PC-3 (cell line): ENCODE measurements around the gene SCLY. TPM values are rescaled to one million over a fixed set of nuclear protein-coding genes. Genes with fewer than 3 reads are reported as not detected.

Experiments
- ATAC-seq: fragments of 200-7000 bp; cut with Tn5 transposase; 2 replicates; pipeline ENCODE4 v1.9.1; 2020; ENCODE audit warnings: mild to moderate bottlenecking, moderate library complexity
- BruUV-seq: library from RNA; stranded (reverse); fragments of 400-500 nt; replicated peaks from 2 replicates; lab custom pipeline; 2021; lab: Mats Ljungman, UMichigan
- CTCF ChIA-PET: fragments of 300-600 bp; sonication (Branson Sonifier 250); formaldehyde crosslinking; loops from one replicate; lab custom pipeline; 2022; ENCODE audit warnings: antibody characterized with exemption; lab: Charles Lee
- POLR2A ChIA-PET: fragments of 300-600 bp; sonication (Branson Sonifier 250); formaldehyde crosslinking; loops from one replicate; lab custom pipeline; 2022; ENCODE audit warnings: antibody characterized with exemption; ENCODE audit not compliant: unreplicated experiment; lab: Charles Lee
- DNase-seq: peaks from one replicate; pipeline ENCODE4 v3.0.0-alpha.2; 2015
- H2AFZ ChIP-seq: fragments of 300-600 bp; sonication (generic); 2 replicates; pipeline ENCODE4 v1.6.0; 2016; ENCODE audit warnings: antibody characterized with exemption, low read length
- H3F3A ChIP-seq: fragments of 300-600 bp; sonication (generic); one replicate; pipeline ENCODE4 v1.6.0; 2017; ENCODE audit warnings: antibody characterized with exemption, low read length, control low read depth, mild to moderate bottlenecking; ENCODE audit not compliant: unreplicated experiment
- H3K27ac ChIP-seq: fragments of 300-600 bp; sonication (generic); 2 replicates; pipeline ENCODE4 v1.5.1; 2016; ENCODE audit warnings: mild to moderate bottlenecking, low read length
- H3K27me3 ChIP-seq: fragments of 300-600 bp; sonication (generic); 2 replicates; pipeline ENCODE4 v1.6.1; 2016; ENCODE audit warnings: low read length, mixed read lengths
- H3K36me3 ChIP-seq: fragments of 300-600 bp; sonication (generic); 2 replicates; pipeline ENCODE4 v1.6.1; 2016; ENCODE audit warnings: low read depth, mixed run types, low read length, mixed read lengths
- H3K4me1 ChIP-seq: fragments of 300-600 bp; sonication (generic); 2 replicates; pipeline ENCODE4 v1.5.1; 2016; ENCODE audit warnings: low read length; ENCODE audit not compliant: insufficient read depth
- H3K4me2 ChIP-seq: fragments of 300-600 bp; sonication (generic); 2 replicates; pipeline ENCODE4 v1.6.0; 2016; ENCODE audit warnings: low read length
- H3K4me3 ChIP-seq: fragments of 300-600 bp; sonication (generic); 2 replicates; pipeline ENCODE4 v1.5.1; 2016; ENCODE audit warnings: mild to moderate bottlenecking, low read length, mixed read lengths
- H3K79me2 ChIP-seq: fragments of 300-600 bp; sonication (generic); 2 replicates; pipeline ENCODE4 v1.6.1; 2017; ENCODE audit warnings: low read length, mixed read lengths
- H3K9ac ChIP-seq: fragments of 300-600 bp; sonication (generic); 2 replicates; pipeline ENCODE4 v1.6.0; 2016; ENCODE audit warnings: mild to moderate bottlenecking, low read length
- H3K9me2 ChIP-seq: fragments of 300-600 bp; sonication (generic); replicated peaks from 2 replicates; pipeline ENCODE4 v1.6.1; 2016; ENCODE audit warnings: mixed run types, low read length, mixed read lengths
- H3K9me3 ChIP-seq: fragments of 300-600 bp; sonication (generic); 2 replicates; pipeline ENCODE4 v1.6.1; 2016; ENCODE audit warnings: low read length, mixed read lengths
- H4K20me1 ChIP-seq: fragments of 300-600 bp; sonication (generic); 2 replicates; pipeline ENCODE4 v1.6.1; 2016; ENCODE audit warnings: low read length, mixed read lengths
- EZH2 ChIP-seq: fragments of 300-600 bp; sonication (generic); IDR thresholded peaks from one replicate; pipeline ENCODE4 v1.6.1; 2017; ENCODE audit warnings: antibody characterized with exemption, mild to moderate bottlenecking, low read length; ENCODE audit not compliant: unreplicated experiment
- EZH2phosphoT487 ChIP-seq: fragments of 300-600 bp; sonication (generic); IDR thresholded peaks from 2 replicates; pipeline ENCODE4 v1.6.1; 2018; ENCODE audit warnings: mild to moderate bottlenecking, antibody characterized with exemption, low read length, borderline replicate concordance
- intact Hi-C: fragments of 100-400 bp; cut with micrococcal nuclease; formaldehyde crosslinking; loops from 2 replicates; pipeline ENCODE4 v1.9.0; 2023
- total RNA-seq: library from RNA; depleted of rRNA; stranded (reverse); fragments of >200 nt; gene quantifications from 2 replicates; pipeline ENCODE4 v1.2.3, GENCODE V29; 2014
- TF ChIP-seq, protein P1 (sequence below): fragments of 300-600 bp; sonication (generic); conservative IDR thresholded peaks from 2 replicates; pipeline ENCODE4 v1.5.1; 2017; ENCODE audit warnings: antibody characterized with exemption, low read depth, mild to moderate bottlenecking, low read length

The SCLY gene
- total RNA-seq, 1 experiment from 2014 or later, result 23.1 TPM

DNA sequence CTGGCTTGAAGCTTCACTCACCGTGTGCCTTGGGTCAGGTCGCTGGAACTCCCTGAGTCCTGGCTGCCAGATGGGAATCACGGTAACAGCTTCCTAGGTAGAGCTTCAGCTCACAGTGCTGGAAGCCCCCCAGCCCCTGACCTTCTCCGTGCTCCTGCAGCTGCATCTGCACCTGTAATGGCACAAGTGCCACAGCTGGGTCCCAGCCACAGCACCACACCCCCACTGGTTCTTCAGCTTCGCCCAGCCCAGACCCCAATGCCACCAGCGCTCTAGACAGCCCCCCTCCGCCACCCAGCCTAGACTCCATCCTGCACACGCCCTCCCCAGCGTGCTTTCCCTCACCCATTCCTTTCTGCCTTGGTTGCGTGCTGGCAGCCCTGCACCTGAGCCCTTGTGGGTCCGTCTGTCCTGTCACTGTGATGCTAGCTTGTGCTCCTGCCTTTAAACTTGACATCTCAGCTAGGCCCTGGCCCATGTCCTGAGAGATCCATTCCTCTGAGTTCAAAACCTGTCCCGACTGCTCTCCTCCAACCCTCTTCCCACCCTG, 31.8 kb downstream of the SCLY start:
- Histone ChIP-seq H2AFZ (no peak overlapping the region), H3K4me2 (no peak overlapping the region), H3K27me3 (no peaks in the 10 kb centered on the region), H3K4me3 (no peak overlapping the region), H3K9ac (no peak overlapping the region), H3F3A (no peaks in the 10 kb centered on the region), H3K9me2 (no peaks in the 10 kb centered on the region), H3K79me2 (no peaks in the 10 kb centered on the region), H3K27ac (no peak overlapping the region), H3K9me3 (no peaks in the 10 kb centered on the region), H4K20me1 (no peaks in the 10 kb centered on the region), H3K36me3 (no peaks in the 10 kb centered on the region), H3K4me1 (no peaks in the 10 kb centered on the region)
- TF ChIP-seq EZH2phosphoT487 (no peak), EZH2 (no peak)
- TF ChIP-seq, protein P1, sequence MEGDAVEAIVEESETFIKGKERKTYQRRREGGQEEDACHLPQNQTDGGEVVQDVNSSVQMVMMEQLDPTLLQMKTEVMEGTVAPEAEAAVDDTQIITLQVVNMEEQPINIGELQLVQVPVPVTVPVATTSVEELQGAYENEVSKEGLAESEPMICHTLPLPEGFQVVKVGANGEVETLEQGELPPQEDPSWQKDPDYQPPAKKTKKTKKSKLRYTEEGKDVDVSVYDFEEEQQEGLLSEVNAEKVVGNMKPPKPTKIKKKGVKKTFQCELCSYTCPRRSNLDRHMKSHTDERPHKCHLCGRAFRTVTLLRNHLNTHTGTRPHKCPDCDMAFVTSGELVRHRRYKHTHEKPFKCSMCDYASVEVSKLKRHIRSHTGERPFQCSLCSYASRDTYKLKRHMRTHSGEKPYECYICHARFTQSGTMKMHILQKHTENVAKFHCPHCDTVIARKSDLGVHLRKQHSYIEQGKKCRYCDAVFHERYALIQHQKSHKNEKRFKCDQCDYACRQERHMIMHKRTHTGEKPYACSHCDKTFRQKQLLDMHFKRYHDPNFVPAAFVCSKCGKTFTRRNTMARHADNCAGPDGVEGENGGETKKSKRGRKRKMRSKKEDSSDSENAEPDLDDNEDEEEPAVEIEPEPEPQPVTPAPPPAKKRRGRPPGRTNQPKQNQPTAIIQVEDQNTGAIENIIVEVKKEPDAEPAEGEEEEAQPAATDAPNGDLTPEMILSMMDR, result no peak
- intact Hi-C loops, result no loop called here
- no TSS peak for BruUV-seq
- ATAC-seq (no peak), DNase-seq (no peak)
- ChIA-PET POLR2A (no interaction called here), CTCF (no interaction called here)

DNA sequence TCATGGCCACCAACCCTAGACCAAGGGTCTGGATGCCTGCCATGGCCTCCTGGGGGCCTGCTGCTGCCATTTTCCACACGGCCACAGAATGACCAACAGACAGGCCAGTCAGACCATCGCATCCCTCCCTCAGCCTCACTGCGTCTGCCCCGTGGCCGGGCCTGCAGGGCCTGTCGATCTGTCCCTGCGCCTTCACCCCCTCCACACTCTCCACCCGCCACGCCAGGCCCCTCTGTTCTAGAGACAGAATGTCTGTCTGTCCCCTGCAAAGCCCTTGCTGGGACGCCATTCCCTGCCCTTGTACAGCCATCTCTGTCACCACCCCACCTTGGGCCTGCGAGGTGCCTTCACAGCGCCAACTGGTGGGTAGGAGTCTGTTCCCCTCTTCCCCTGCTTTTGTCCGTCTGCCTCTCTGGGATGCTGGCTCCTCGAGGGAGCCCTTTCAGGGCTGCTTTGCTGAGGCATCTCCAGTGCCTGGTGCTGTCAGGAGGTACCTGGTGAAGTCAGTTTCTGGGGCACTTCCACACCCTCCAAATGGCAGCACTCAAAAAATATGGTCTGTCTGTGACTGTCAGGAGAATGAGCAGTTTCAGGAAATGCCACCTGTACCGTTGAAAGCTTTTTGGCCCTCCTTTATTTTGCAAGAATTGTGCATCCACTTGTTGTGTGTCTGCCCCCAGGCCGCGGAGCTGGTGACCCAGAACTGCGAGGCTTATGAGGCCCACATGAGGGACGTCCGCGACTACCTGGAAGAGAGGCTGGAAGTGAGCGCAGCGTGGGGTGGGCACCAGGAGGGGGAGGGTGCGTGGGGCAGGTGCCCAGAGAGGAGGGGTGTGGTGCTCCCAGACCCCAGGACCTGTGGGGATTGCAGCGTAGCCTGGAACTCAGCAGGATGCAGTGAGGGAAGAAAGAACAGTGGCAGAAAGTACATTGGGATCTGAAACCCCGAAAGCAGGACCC, 32.7 kb downstream of the SCLY start:
- no TSS peak for BruUV-seq
- CTCF ChIA-PET, result no interaction called here

More for the DNA sequence above, 32.7 kb downstream of the SCLY start:
- H3F3A ChIP-seq, result no peaks in the 10 kb centered on the region
- no peak overlapping the region for H3K4me3 ChIP-seq
- H3K27ac ChIP-seq, result no peak overlapping the region
- TF ChIP-seq, protein P1, result no peak
- TF ChIP-seq EZH2 (no peak), EZH2phosphoT487 (no peak)
- no peak overlapping the region for H3K9ac ChIP-seq
- no peaks in the 10 kb centered on the region for H3K36me3 ChIP-seq
- no peak for DNase-seq
- H3K27me3 ChIP-seq, result no peaks in the 10 kb centered on the region
- ATAC-seq, result no peak
- no peaks in the 10 kb centered on the region for H3K9me3 ChIP-seq
- POLR2A ChIA-PET, result no interaction called here
- H4K20me1 ChIP-seq, result no peaks in the 10 kb centered on the region
- H3K4me2 ChIP-seq, result no peak overlapping the region
- no peaks in the 10 kb centered on the region for H3K79me2 ChIP-seq
- H3K9me2 ChIP-seq, result no peaks in the 10 kb centered on the region
- H2AFZ ChIP-seq, result no peak overlapping the region
- intact Hi-C loops, result no loop called here
- H3K4me1 ChIP-seq, result no peaks in the 10 kb centered on the region
